ENCODE results near the gene ADCY3.
"Not testable (repeated sequence)": the region's sequence is repeated elsewhere in the genome, so short reads cannot be mapped to it uniquely, and the experiment has no call there.

Gene ADCY3

GRCh38 chr2:24814516-24814915, 105.5 kb downstream of the ADCY3 start:
- no peak for DNase-seq (ENCODE audit: low read depth, low spot score)

GRCh38 chr2:24813691-24814137, 106.3 kb downstream of the ADCY3 start:
- DNase-seq (ENCODE audit: low read depth, low spot score) = no peak

GRCh38 chr2:24809316-24810007, 110.6 kb downstream of the ADCY3 start:
- no peak for DNase-seq (ENCODE audit: low read depth, low spot score)

GRCh38 chr2:24806661-24807036, 113.4 kb downstream of the ADCY3 start:
- no peak for DNase-seq (ENCODE audit: low read depth, low spot score)

GRCh38 chr2:24805811-24806660, 114.0 kb downstream of the ADCY3 start:
- not testable (repeated sequence) for DNase-seq (ENCODE audit: low read depth, low spot score)

- DNase-seq (ENCODE audit: low read depth, low spot score) = not testable (repeated sequence)
These were observed 119.5 kb downstream of the ADCY3 start for GRCh38 chr2:24800487-24800886.

- no peak for DNase-seq (ENCODE audit: low read depth, low spot score)
These were observed 122.4 kb downstream of the ADCY3 start for GRCh38 chr2:24797644-24798043.

- DNase-seq (ENCODE audit: low read depth, low spot score) = peak; percentile 67
These were observed 126.1 kb downstream of the ADCY3 start for GRCh38 chr2:24793761-24794435.

- DNase-seq (ENCODE audit: low read depth, low spot score) = peak; percentile 99
These were observed 126.9 kb downstream of the ADCY3 start, which contains the start of the genes CENPO and PTRHD1 for GRCh38 chr2:24792874-24793760. TSS of gene CENPO (plus strand) at chr2:24793425. CDS start at chr2:24793920, 495 bp downstream. TSS of gene PTRHD1 (minus strand) at chr2:24793391. CDS start at chr2:24793377, 14 bp downstream.

GRCh38 chr2:24792542-24792873, 127.5 kb downstream of the ADCY3 start:
- DNase-seq (ENCODE audit: low read depth, low spot score) = no peak

- no peak for DNase-seq (ENCODE audit: low read depth, low spot score)
These were observed 128.6 kb downstream of the ADCY3 start for GRCh38 chr2:24791452-24791851.

GRCh38 chr2:24788816-24789215, 131.2 kb downstream of the ADCY3 start:
- no peak for DNase-seq (ENCODE audit: low read depth, low spot score)

- DNase-seq (ENCODE audit: low read depth, low spot score) = no peak
These were observed 132.5 kb downstream of the ADCY3 start for GRCh38 chr2:24787532-24787931.

GRCh38 chr2:24785671-24786321, 134.2 kb downstream of the ADCY3 start:
- DNase-seq (ENCODE audit: low read depth, low spot score) = no peak

GRCh38 chr2:24783641-24784040, 136.4 kb downstream of the ADCY3 start:
- DNase-seq (ENCODE audit: low read depth, low spot score) = no peak

- DNase-seq (ENCODE audit: low read depth, low spot score) = no peak
These were observed 140.9 kb downstream of the ADCY3 start for GRCh38 chr2:24779116-24779515.

- no peak for DNase-seq (ENCODE audit: low read depth, low spot score)
These were observed 145.7 kb downstream of the ADCY3 start for GRCh38 chr2:24774373-24774772.

- DNase-seq (ENCODE audit: low read depth, low spot score) = peak; percentile 86
These were observed 148.1 kb downstream of the ADCY3 start for GRCh38 chr2:24771764-24772586.

GRCh38 chr2:24771061-24771460, 149.0 kb downstream of the ADCY3 start:
- DNase-seq (ENCODE audit: low read depth, low spot score) = no peak

All from astrocyte of the hippocampus (primary cell).